Upper lobe of left lung (tissue), 4 donors: ENCODE data around the gene FAM163A.

ENCODE experiments used
- POLR2A ChIP-seq, 4 donors: fragments of 450-650 bp; IDR thresholded peaks; one replicate each; pipeline ENCODE4 v1.5.1; 2016 to 2017; ENCODE audit warnings: antibody characterized with exemption in 4 of 4, mild to moderate bottlenecking in 2 of 4
- POLR2AphosphoS5 ChIP-seq, 2 donors: sonication (generic); formaldehyde crosslinking; IDR thresholded peaks; one replicate each; pipeline ENCODE4 v1.5.1; 2017; ENCODE audit warnings: antibody characterized with exemption in 2 of 2
- TF ChIP-seq, protein P1 (sequence below), 6 experiments: fragments of 450-650 bp in 4 of 6; fragments of 200-600 bp in 2 of 6; sonication (generic) in 2 of 6; IDR thresholded peaks; one replicate each; pipeline ENCODE4 v1.5.1; 2016 to 2019; ENCODE audit warnings: antibody characterized with exemption in 6 of 6

DNA sequence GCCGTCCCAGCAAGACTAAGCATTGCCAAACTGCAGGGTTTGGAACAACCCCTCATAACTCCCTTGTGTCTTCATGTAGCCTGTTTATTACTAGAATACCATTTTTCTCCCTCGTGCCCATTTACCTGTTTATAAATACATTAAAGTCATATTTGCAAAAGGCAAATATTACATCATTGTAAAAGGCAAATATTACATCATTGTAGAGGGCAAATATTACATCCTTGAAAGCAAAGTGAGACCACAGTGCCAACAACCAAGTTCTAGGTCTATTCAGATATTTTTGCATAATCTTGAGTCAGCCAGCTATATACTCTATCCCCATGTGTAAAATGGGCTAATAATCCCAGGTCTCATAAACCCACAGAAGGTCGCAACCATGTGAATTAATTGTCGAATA is 11.4 kb upstream of the FAM163A start:
- no peak for TF ChIP-seq POLR2A (IDR thresholded peaks at IDR 0.05)
- TF ChIP-seq POLR2AphosphoS5 (IDR thresholded peaks at IDR 0.05) = no peak
- TF ChIP-seq, protein P1, sequence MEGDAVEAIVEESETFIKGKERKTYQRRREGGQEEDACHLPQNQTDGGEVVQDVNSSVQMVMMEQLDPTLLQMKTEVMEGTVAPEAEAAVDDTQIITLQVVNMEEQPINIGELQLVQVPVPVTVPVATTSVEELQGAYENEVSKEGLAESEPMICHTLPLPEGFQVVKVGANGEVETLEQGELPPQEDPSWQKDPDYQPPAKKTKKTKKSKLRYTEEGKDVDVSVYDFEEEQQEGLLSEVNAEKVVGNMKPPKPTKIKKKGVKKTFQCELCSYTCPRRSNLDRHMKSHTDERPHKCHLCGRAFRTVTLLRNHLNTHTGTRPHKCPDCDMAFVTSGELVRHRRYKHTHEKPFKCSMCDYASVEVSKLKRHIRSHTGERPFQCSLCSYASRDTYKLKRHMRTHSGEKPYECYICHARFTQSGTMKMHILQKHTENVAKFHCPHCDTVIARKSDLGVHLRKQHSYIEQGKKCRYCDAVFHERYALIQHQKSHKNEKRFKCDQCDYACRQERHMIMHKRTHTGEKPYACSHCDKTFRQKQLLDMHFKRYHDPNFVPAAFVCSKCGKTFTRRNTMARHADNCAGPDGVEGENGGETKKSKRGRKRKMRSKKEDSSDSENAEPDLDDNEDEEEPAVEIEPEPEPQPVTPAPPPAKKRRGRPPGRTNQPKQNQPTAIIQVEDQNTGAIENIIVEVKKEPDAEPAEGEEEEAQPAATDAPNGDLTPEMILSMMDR (IDR thresholded peaks at IDR 0.05) = no peak
